PC-9 (cell line): Measurements from ENCODE around the gene RASGRP2.

ENCODE experiments used
- CTCF ChIP-seq: fragments of 200-600 bp; sonication (generic); conservative IDR thresholded peaks from 2 replicates; pipeline ENCODE4 v1.6.1; 2017; ENCODE audit warnings: mixed run types, antibody characterized with exemption, mild to moderate bottlenecking, moderate library complexity
- EZH2 ChIP-seq: fragments of 200-600 bp; sonication (generic); IDR thresholded peaks from 2 replicates; pipeline ENCODE4 v1.8.0; 2017; ENCODE audit warnings: antibody characterized with exemption, low read depth

- TF ChIP-seq CTCF, result no peak; the same call in 1 of the 2 replicates
- TF ChIP-seq EZH2, result no peak
Observed at GRCh38 chr11:64750361-64751054, 6.6 kb upstream of the RASGRP2 start.
